H4 (cell line): ENCODE data around the gene VPS35. TPM values are rescaled to one million over a fixed set of nuclear protein-coding genes. Genes with fewer than 3 reads are reported as not detected.
A peak's percentile ranks its signal among the peaks of the same experiment; 100 is the strongest.

ENCODE experiments used
- DNase-seq: peaks from one replicate; pipeline ENCODE4 v3.0.0-alpha.2; 2015; ENCODE audit warnings: low spot score
- total RNA-seq: library from RNA; depleted of rRNA; stranded (reverse); fragments of >200 nt; shearing (Covaris generic); gene quantifications from 2 replicates; pipeline ENCODE4 v1.2.3, GENCODE V29; 2014; rRNA removed

Gene VPS35
- 105 and 111 TPM in 2 replicates for total RNA-seq

DNA sequence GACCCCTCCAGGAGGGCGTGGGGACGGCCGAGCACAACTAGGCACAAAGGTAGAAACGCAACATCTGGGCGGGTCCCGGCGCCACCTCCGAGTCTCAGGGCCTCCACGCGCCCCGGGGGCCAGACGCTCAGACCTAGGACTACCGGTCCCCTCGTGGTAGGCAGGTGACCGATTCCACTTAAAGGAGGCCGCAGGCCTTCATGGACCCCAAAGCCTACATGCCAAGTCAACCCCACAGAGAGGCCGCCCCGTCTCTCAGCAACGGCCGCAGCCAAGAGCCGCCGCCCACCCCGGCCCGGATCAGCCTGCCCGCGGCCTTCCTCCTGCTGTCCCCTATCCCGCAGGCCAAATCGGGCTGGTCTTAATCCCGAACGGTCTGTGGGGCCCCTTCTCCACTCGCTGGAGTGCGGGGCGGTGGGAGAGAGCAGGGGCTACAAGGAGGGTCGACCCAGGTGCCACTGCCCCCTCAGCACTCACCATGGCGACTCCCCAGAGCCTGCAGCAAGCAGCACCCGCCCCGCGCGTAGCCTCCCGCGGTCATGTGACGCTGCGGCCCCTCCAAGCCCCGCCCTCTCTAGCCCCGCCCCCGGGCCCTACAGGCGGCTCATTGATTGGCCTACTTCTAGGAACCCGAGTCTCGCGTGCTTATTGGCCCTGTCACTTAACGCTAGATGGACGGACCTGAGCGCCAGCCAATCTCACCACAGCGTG, at the start of gene VPS35:
VPS35 (minus strand) TSS at position 525 of the 711 bp plus-strand sequence; CDS start at position 480, 45 bp downstream.
- DNase-seq, result peak; percentile 98

- DNase-seq, result no peak
Measured at GRCh38 chr16:46737621-46738214, 48.7 kb upstream of the VPS35 start.

DNA sequence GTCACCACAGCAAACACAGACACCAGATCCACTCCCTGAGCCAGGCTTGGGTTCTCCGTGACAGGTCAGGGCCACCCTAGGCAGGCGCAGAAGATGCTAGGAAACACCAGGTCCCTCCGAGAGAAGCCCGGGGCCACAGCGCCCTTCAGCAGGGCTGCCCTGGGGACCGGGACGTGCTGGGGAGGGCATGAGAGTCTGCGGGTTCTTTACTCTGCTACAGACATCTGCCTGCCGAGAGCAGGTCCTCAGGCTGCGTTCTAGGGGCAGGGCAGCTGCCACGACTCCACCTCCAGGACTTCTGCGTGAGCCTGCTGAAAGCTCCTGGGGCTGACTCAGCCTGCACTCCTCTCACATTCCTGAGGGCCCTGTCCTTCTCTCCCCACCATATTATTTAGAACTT, 47.7 kb upstream of the VPS35 start:
- DNase-seq, result no peak

GRCh38 chr16:46733319-46733830, 44.4 kb upstream of the VPS35 start:
- no peak for DNase-seq

DNA sequence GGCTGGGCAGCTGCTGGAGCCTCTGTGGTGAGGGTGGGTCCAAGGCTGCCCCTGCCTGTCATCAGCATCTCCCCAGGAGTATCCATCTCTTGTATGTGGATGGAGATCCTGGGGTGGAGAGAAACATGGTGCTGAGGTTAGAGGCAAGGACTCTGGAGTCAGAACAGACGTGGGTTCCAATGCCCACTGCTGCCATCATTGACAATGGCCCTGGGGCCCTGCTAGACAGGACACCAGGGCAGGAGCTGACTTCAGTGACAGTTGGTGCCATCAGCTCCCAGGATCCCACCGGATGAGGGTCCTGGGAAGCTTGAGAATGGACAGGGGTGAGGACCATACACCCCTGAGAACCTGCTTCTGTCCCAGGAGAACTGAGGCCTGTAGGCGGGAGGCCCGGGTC, 43.6 kb upstream of the VPS35 start:
- no peak for DNase-seq

GRCh38 chr16:46731691-46732555, 42.9 kb upstream of the VPS35 start:
- DNase-seq, result no peak

DNA sequence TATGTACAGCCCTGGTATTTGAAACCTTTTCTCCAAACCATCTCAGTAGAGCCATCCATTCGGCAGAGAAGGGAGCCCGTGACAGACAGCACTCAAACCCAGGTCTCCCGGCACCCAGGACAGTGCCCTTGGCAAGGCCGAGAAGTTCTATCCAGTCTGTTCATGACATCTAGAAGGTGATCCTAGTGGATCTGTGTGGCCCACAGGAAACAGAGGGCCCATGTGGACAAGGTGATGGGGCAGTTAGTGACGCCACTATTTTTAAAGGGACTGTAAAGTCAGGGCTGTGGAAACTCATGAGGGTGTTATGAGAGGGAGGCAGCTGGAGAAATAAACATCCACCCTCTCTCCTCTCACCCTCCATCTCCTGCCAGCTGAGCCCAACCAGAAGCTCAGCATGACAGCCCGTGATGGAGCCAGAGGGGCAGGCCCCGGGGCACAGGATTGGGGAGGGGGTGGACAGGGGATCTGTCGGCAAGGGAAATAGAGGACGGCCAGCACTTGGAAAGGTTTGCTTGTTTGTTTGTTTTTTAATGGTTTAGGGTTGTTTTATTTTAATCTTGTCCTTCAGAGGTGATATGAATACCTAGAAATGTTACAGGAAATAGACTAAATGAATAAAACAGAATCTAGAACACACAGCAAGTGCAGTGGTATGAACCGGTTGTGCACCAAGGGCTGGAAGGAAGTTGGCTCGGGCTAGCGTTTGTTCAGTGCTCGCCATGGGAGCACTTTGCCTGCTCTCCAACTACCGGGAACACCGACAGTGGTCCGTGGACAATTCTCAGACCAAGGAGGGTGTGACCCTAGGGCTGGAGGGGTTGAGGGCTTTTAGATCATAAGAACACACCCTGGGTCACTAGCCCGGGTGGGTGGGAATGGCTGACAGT, 42.1 kb upstream of the VPS35 start:
- no peak for DNase-seq

DNA sequence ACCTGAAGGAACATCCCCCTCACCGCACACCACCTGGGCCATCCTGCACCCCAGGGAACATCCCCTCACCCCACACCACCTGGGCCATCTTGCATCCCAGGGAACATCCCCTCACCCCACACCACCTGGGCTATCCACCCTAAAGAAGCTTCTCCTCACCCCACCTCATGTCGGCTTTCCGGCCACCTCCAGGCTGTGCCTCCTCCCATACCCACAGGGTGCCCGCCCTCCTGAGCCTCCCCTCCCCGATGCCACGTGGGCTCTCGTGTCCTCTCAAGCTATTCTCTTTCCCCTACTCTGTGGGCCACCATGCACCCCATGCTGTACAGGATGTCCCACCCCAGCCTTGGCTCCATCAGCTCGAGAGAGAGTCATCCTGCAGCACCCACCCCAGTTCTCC, 41.1 kb upstream of the VPS35 start:
- DNase-seq, result no peak

DNA sequence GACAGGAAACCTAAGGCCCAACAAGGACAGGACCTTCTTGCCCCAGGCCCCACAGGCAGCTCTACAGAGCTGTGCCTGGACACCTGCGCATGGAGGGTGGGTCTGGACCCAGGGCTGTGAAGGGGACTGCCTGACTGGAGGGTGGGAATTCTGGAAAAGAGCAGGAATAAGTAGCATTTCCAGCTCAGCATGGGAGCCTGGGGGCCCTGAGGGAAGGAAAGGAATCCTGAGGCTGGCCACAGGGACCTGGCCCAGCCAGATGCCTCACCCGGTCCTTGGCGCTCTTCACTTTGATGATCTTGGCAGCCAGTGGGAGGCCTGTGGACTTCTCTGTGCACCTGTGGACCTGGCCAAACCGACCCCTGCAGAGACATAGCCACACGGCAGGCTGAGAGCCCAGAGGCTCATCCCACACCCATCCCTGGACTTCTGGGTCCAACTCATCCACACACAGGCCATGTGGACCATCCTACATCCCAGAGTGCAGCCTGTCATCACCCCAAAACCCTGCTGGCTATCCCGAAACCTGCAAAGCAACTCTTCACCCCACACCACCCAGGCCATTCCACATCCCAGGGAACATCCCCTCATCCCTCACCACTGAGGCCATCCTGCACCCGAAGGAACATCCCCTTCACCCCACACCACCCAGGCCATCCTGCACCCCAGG, 40.5 kb upstream of the VPS35 start:
- DNase-seq, result no peak

GRCh38 chr16:46728806-46729205, 39.8 kb upstream of the VPS35 start:
- no peak for DNase-seq

- DNase-seq, result no peak
Measured at GRCh38 chr16:46727630-46728029, 38.7 kb upstream of the VPS35 start.

DNA sequence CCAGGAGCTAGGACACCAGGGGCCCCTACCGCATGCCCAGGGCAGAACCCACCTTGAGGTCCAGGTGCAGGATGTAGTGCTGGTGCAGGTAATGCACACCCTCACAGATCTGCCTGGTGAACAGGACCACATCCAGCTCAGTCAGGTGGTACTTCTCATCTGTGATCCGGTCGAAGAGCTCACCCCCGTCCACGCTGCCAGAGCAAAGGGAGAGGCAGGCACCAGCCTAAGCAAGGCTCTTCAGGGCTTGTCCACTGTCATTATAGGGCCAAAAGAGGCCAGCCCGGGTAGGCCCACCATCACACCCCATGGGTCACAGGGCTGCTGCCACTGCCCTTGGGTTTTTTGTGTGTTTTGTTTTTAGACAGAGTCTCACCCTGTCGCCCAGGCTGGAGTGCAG, 38.2 kb upstream of the VPS35 start:
- no peak for DNase-seq

- no peak for DNase-seq
Measured at GRCh38 chr16:46721885-46722284, 32.9 kb upstream of the VPS35 start.

DNA sequence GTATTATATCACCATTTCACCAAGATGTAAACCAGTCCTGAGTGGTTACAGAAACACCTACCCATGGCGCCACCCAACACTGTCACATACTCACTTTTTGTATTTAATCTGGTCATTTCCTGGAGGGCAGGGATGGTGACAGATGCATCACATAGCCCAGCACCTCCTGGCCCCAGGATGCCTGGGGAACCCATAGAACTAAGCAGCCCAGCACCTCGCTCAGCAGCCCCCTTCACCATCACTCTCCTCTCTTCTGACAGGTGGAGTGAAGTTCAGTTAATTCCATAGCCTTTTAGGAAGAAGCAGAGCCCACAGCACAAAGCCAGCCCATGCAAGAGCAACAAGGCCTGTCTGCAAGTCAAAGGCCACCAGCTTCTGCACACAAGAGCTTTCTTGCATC, 31.6 kb upstream of the VPS35 start:
- DNase-seq, result no peak

GRCh38 chr16:46719528-46719927, 30.6 kb upstream of the VPS35 start:
- no peak for DNase-seq

- DNase-seq, result peak; percentile 29
Measured at GRCh38 chr16:46718214-46718613, 29.2 kb upstream of the VPS35 start.

GRCh38 chr16:46717692-46718091, 28.7 kb upstream of the VPS35 start:
- DNase-seq, result no peak

- DNase-seq, result peak; percentile 58
Measured at GRCh38 chr16:46715769-46716305, 26.9 kb upstream of the VPS35 start.

GRCh38 chr16:46714797-46715591, 26.0 kb upstream of the VPS35 start:
- no peak for DNase-seq

DNA sequence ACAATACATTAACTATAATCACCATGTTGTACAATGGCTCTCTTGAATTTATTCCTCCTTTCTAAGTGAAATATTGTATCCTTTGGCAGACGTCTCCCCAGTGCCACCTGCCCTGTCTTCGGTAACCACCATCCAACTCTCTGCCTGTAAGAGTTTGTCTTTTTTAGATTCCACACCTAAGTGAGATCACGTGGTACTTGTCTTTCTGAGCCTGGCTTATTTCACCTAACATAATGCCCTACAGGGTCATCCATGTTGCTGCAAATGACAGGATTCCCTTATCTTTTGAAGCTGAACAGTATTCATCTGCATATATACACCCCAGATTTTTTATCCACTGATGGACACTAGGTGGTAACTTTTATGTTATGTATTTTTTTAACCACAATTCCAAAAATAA, 24.7 kb upstream of the VPS35 start:
- DNase-seq, result no peak
